Gastrocnemius medialis (tissue), 4 donors: ENCODE results near the gene OR10G3. TPM values are rescaled to one million over a fixed set of nuclear protein-coding genes. Genes with fewer than 3 reads are reported as not detected.

Source experiments
- ATAC-seq, 2 donors: fragments of 150-250 bp; one replicate each; pipeline ENCODE4 v1.9.1; 2016
- DNase-seq, 2 donors: peaks; one replicate each; pipeline ENCODE4 v3.0.0-alpha.2; 2019
- H3K27ac ChIP-seq, 4 donors: fragments of 200-600 bp; sonication (generic); 1 replicate in 1 of 4; 2 replicates in 3 of 4; pipeline ENCODE4 v1.5.1; 2016 to 2018; ENCODE audit warnings: mild to moderate bottlenecking in 2 of 4, moderate library complexity in 1 of 4
- H3K27me3 ChIP-seq, 3 donors: fragments of 200-600 bp; sonication (generic) in 2 of 3; 1 replicate in 1 of 3; 2 replicates in 2 of 3; pipeline versions ENCODE4 v1.5.1 to v1.6.0; 2016 to 2019; ENCODE audit warnings: mild to moderate bottlenecking in 1 of 3, moderate library complexity in 1 of 3
- H3K36me3 ChIP-seq, 2 donors: fragments of 200-600 bp; sonication (generic) in 1 of 2; one replicate each; pipeline ENCODE4 v1.5.1; 2017 to 2018
- H3K4me1 ChIP-seq, 2 donors: fragments of 200-600 bp; sonication (generic) in 1 of 2; one replicate each; pipeline ENCODE4 v1.5.1; 2016 to 2017; ENCODE audit warnings: mild to moderate bottlenecking in 2 of 2
- H3K4me3 ChIP-seq, 4 donors: fragments of 200-600 bp; sonication (generic) in 3 of 4; 1 replicate in 1 of 4; 2 replicates in 3 of 4; pipeline ENCODE4 v1.5.1; 2016 to 2019; ENCODE audit warnings: mild to moderate bottlenecking in 2 of 4
- H3K9me3 ChIP-seq, 3 donors: fragments of 200-600 bp; sonication (generic) in 2 of 3; 1 replicate in 1 of 3; 2 replicates in 2 of 3; pipeline ENCODE4 v1.5.1; 2016 to 2019
- CTCF ChIP-seq, 5 experiments: fragments of 450-650 bp in 3 of 5; fragments of 200-600 bp in 2 of 5; sonication (generic) in 2 of 5; IDR thresholded peaks in 4 of 5; conservative IDR thresholded peaks in 1 of 5; 1 replicate in 4 of 5; 2 replicates in 1 of 5; pipeline ENCODE4 v1.5.1; 2016 to 2019; ENCODE audit warnings: antibody characterized with exemption in 5 of 5, mild to moderate bottlenecking in 3 of 5, moderate library complexity in 3 of 5
- POLR2A ChIP-seq, 2 donors: fragments of 450-650 bp; IDR thresholded peaks; one replicate each; pipeline ENCODE4 v1.6.1; 2017; ENCODE audit warnings: antibody characterized with exemption in 2 of 2, mild to moderate bottlenecking in 2 of 2, moderate library complexity in 2 of 2
- in situ Hi-C, 4 donors: fragments of 200-750 bp; cut with MboI; loops; one replicate each; pipeline versions ENCODE4 v1.15.0 to v1.8.0; 2017; ENCODE audit warnings: low sequenced_read_pairs in 4 of 4
- intact Hi-C: fragments of 100-400 bp; cut with DNase I; formaldehyde crosslinking; loops from one replicate; pipeline ENCODE4 v1.15.1; 2023; ENCODE audit warnings: low total_unique reads
- total RNA-seq, 4 donors: library from RNA; depleted of rRNA; stranded (reverse); fragments of >200 nt; gene quantifications; one replicate each; pipeline versions ENCODE4 v1.1.0 to v1.2.3, GENCODE V29; 2016

The OR10G3 gene
- total RNA-seq, 4 donors from 2014 or later: not detected

DNA sequence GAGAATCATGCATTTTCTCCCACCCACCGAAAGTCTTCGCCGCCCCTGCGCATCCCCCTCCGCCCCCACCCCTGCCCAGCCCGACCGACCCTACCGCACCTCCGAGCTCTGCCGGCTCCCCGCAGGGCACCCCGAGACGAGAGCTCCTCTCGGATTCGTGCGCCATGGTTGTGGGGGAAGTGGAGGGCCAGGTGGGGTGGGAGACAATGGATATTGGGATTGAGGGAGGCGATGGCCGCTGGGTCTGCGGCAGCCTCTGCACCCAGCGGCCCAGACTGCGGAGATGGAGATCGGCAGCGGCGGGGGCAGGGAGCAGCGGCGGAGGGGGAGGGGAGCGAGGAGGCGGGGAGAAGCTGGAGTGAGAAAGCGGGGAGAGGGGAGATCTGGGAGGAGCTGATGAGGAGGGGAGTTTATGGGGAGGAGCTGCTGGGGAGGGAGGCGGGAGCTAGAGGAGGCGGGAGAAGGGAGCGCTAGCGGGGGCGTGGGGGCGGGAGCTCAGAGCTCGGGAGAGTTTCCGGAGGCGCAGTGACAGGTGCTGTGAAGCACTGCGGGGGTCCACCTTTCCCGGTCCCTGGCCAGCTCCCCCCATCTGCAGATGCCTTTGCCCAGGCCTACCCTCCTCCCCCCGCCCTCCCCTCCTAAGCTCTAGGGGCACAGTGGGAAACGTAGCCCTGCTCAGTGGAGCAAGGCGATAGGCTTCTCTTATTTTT lies 53.8 kb downstream of the OR10G3 start, which contains the start of gene SALL2:
Gene SALL2 (minus strand): TSS at position 385 of the 710 bp plus-strand sequence. CDS start 219 bp downstream, at position 166.
- no peaks in the 10 kb centered on the region for H3K9me3 ChIP-seq
- intact Hi-C loops: no loop called here
- in situ Hi-C loops: no loop called here
- TF ChIP-seq POLR2A (IDR thresholded peaks at IDR 0.05): no peak
- TF ChIP-seq CTCF (IDR thresholded peaks at IDR 0.05 in 4 of 5, conservative IDR thresholded peaks at IDR 0.05 in 1 of 5): no peak
- peaks cover 0 to 5% of the 10 kb centered on the region in 2 donors for H3K4me1 ChIP-seq
- peak within 1 kb of the TSS in 2 of 4 donors; percentile 7 to 33 for H3K27ac ChIP-seq
- H3K36me3 ChIP-seq: no peaks in the 10 kb centered on the region
- peak; percentile 23 to 35 for DNase-seq
- peak in 1 of 2 donors; percentile 69 for ATAC-seq
- peak within 1 kb of the TSS; percentile 72 to 87 (median 80) for H3K4me3 ChIP-seq
- H3K27me3 ChIP-seq: peaks cover 0 to 6% (median 0%) of the 10 kb centered on the region in 3 donors

DNA sequence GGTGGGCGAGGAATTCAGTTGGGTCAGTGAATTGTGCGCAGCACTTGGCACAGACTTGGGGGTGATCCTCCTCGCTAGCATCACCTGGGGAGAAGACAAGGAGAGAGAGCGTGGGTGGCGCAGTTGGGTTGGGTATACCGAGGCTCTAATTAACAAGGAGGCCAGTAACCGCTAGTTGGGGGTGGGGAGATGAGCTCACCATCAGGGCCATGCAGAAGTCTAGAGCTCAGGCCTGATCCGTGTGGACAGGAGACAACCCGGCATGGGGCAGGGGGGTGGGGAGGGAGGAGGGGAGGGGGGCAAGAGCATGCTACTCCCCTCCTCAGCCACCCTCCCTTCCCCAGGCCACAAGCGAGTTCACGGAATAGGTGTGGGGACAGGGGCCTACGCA lies 54.3 kb downstream of the OR10G3 start:
- no peaks in the 10 kb centered on the region for H3K9me3 ChIP-seq
- TF ChIP-seq CTCF (IDR thresholded peaks at IDR 0.05 in 4 of 5, conservative IDR thresholded peaks at IDR 0.05 in 1 of 5) (no peak), POLR2A (IDR thresholded peaks at IDR 0.05) (no peak)
- H3K4me1 ChIP-seq: peaks cover 0 to 5% of the 10 kb centered on the region in 2 donors
- intact Hi-C loops: no loop called here
- in situ Hi-C loops: no loop called here
- H3K27me3 ChIP-seq: peaks cover 0 to 6% (median 0%) of the 10 kb centered on the region in 3 donors
- no peaks in the 10 kb centered on the region for H3K36me3 ChIP-seq
- ATAC-seq (no peak), DNase-seq (no peak)
- peak overlapping the region; percentile 72 to 87 (median 80) for H3K4me3 ChIP-seq
- peak overlapping the region in 2 of 4 donors; percentile 7 to 33 for H3K27ac ChIP-seq

- Histone ChIP-seq H3K27me3 (peaks cover 0 to 6% (median 0%) of the 10 kb centered on the region in 3 donors), H3K36me3 (no peaks in the 10 kb centered on the region), H3K27ac (no peak overlapping the region), H3K4me1 (peaks cover 0 to 5% of the 10 kb centered on the region in 2 donors), H3K4me3 (peak overlapping the region in 1 of 4 donors; percentile 74), H3K9me3 (no peaks in the 10 kb centered on the region)
- DNase-seq (no peak), ATAC-seq (no peak)
- TF ChIP-seq POLR2A (IDR thresholded peaks at IDR 0.05) (no peak), CTCF (IDR thresholded peaks at IDR 0.05 in 4 of 5, conservative IDR thresholded peaks at IDR 0.05 in 1 of 5) (no peak)
- in situ Hi-C loops: no loop called here
- intact Hi-C loops: no loop called here
These were observed 55.0 kb downstream of the OR10G3 start for GRCh38 chr14:21524575-21525490.

DNA sequence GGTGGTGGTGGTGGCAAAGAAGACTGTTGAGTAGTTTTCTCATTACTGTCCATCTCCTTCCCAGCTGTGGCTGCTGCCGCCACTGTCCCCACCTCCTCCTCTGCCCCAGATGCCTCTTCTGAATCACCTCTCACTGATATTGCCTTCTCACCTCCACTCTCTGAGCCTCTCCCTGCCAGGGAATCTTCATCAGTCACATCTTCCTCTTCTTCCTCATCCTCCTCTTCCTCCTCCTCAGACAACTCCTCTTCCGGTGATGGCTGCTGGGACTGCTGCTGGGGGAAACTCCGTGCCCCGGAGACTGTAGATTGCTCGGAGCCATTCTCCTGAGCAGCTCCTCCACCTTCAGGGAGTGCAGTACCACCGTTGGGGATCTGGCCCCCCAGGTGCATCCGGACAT lies 56.7 kb downstream of the OR10G3 start:
- ATAC-seq (no peak), DNase-seq (no peak)
- H3K36me3 ChIP-seq: no peaks in the 10 kb centered on the region
- no peak overlapping the region for H3K4me3 ChIP-seq
- TF ChIP-seq POLR2A (IDR thresholded peaks at IDR 0.05): no peak
- no peak for TF ChIP-seq CTCF (IDR thresholded peaks at IDR 0.05 in 4 of 5, conservative IDR thresholded peaks at IDR 0.05 in 1 of 5)
- H3K4me1 ChIP-seq: peaks cover 0 to 5% of the 10 kb centered on the region in 2 donors
- H3K27ac ChIP-seq: no peak overlapping the region
- intact Hi-C loops: no loop called here
- in situ Hi-C loops: no loop called here
- H3K27me3 ChIP-seq: peaks cover 0 to 6% (median 0%) of the 10 kb centered on the region in 3 donors
- no peaks in the 10 kb centered on the region for H3K9me3 ChIP-seq
